ENCODE measurements around the gene MYBBP1A. TPM values are rescaled to one million over a fixed set of nuclear protein-coding genes. Genes with fewer than 3 reads are reported as not detected.

The MYBBP1A gene
- total RNA-seq, 2 experiments from 2014 or later = 58.0 to 58.2 TPM

- no peak for TF ChIP-seq CTCF (IDR thresholded peaks at IDR 0.05)
- H3K4me3 ChIP-seq (ENCODE audit: low read length) = no peak overlapping the region
- ChIA-PET POLR2A (no interaction called here), CTCF (no interaction called here)
- H3K27ac Mint-ChIP-seq = no peak overlapping the region
- H3K36me3 Mint-ChIP-seq (ENCODE audit: low read depth) = peaks cover 12% of the 10 kb centered on the region
- H3K4me1 ChIP-seq (ENCODE audit: insufficient read depth, low read length) = peaks cover 26% of the 10 kb centered on the region
- H3K27me3 Mint-ChIP-seq = no peaks in the 10 kb centered on the region
- ATAC-seq (ENCODE audit: poor library complexity) (no peak), DNase-seq (no peak)
- no peaks in the 10 kb centered on the region for H3K36me3 ChIP-seq (ENCODE audit: insufficient read depth, low read length)
- no peak overlapping the region for H3K27ac ChIP-seq (ENCODE audit: low read depth in 1 of 2, low read length in 2 of 2)
- H3K4me3 Mint-ChIP-seq = no peak overlapping the region
- H3K9me3 Mint-ChIP-seq = no peaks in the 10 kb centered on the region
- no peaks in the 10 kb centered on the region for H3K27me3 ChIP-seq (ENCODE audit: control insufficient read depth in 1 of 2, insufficient read depth in 2 of 2, low read length in 2 of 2)
- H3K4me1 Mint-ChIP-seq (ENCODE audit: low read depth) = peaks cover 22% of the 10 kb centered on the region
- H3K9me3 ChIP-seq (ENCODE audit: control insufficient read depth in 1 of 2, insufficient read depth in 1 of 2, low read length in 2 of 2) = no peaks in the 10 kb centered on the region
- intact Hi-C loops (cut with DNase I, micrococcal nuclease) = no loop called here
Observed at GRCh38 chr17:4490109-4490591, 65.0 kb downstream of the MYBBP1A start.

GRCh38 chr17:4488989-4489595 lies 66.1 kb downstream of the MYBBP1A start:
- H3K36me3 ChIP-seq (ENCODE audit: insufficient read depth, low read length) = no peaks in the 10 kb centered on the region
- H3K27me3 ChIP-seq (ENCODE audit: control insufficient read depth in 1 of 2, insufficient read depth in 2 of 2, low read length in 2 of 2) = no peaks in the 10 kb centered on the region
- TF ChIP-seq CTCF (IDR thresholded peaks at IDR 0.05) = no peak
- Mint-ChIP-seq H3K4me1 (ENCODE audit: low read depth) (peaks cover 23% of the 10 kb centered on the region), H3K36me3 (ENCODE audit: low read depth) (peaks cover 16% of the 10 kb centered on the region), H3K27me3 (no peaks in the 10 kb centered on the region), H3K27ac (no peak overlapping the region), H3K4me3 (no peak overlapping the region), H3K9me3 (no peaks in the 10 kb centered on the region)
- POLR2A ChIA-PET = no interaction called here
- CTCF ChIA-PET = no interaction called here
- H3K4me3 ChIP-seq (ENCODE audit: low read length) = no peak overlapping the region
- H3K4me1 ChIP-seq (ENCODE audit: insufficient read depth, low read length) = peaks cover 35% of the 10 kb centered on the region
- intact Hi-C loops (cut with DNase I, micrococcal nuclease) = no loop called here
- DNase-seq = no peak
- H3K9me3 ChIP-seq (ENCODE audit: control insufficient read depth in 1 of 2, insufficient read depth in 1 of 2, low read length in 2 of 2) = no peaks in the 10 kb centered on the region
- ATAC-seq (ENCODE audit: poor library complexity) = no peak
- no peak overlapping the region for H3K27ac ChIP-seq (ENCODE audit: low read depth in 1 of 2, low read length in 2 of 2)

Other genes starting within 250 kb of the MYBBP1A start
- 10 to 100 TPM; 58.5 to 58.8 TPM for gene UBE2G1, start 188.7 kb downstream of the MYBBP1A start, total RNA-seq
- gene SPNS3, start 121.4 kb downstream of the MYBBP1A start, total RNA-seq = 1 to 10 TPM; 2.3 to 2.5 TPM
- under 1 TPM; 0.33 to 0.53 TPM for gene SPNS2, start 56.5 kb downstream of the MYBBP1A start, total RNA-seq
- not detected for gene GGT6, start 5.2 kb upstream of the MYBBP1A start, total RNA-seq
- gene SMTNL2, start 29.1 kb upstream of the MYBBP1A start, total RNA-seq = not detected
- gene ALOX15, start 86.3 kb upstream of the MYBBP1A start, total RNA-seq = under 1 TPM in 1 of 2 experiments, not detected in 1; 0.36 TPM
- 10 to 100 TPM; 34.1 to 37.2 TPM for gene PELP1, start 148.8 kb upstream of the MYBBP1A start, total RNA-seq
- 100 to 1,000 TPM; 210 to 220 TPM for gene ARRB2, start 155.2 kb upstream of the MYBBP1A start, total RNA-seq
- gene MED11, start 176.0 kb upstream of the MYBBP1A start, total RNA-seq = 1 to 10 TPM; 2.3 to 3.0 TPM
- gene ZMYND15, start 184.4 kb upstream of the MYBBP1A start, total RNA-seq = 1 to 10 TPM; 3.1 to 3.3 TPM
- gene CXCL16, start 184.5 kb upstream of the MYBBP1A start, total RNA-seq = 10 to 100 TPM; 24.8 to 25.8 TPM
- gene TM4SF5, start 216.5 kb upstream of the MYBBP1A start, total RNA-seq = not detected
- gene VMO1, start 231.0 kb upstream of the MYBBP1A start, total RNA-seq = not detected
- gene GLTPD2, start 233.6 kb upstream of the MYBBP1A start, total RNA-seq = not detected
- gene PSMB6, start 240.8 kb upstream of the MYBBP1A start, total RNA-seq = 10 to 100 TPM; 44.3 to 52.7 TPM